HG02884 (cell line): Measurements from ENCODE around the gene RGCC.
"Not testable (repeated sequence)": the region's sequence is repeated elsewhere in the genome, so short reads cannot be mapped to it uniquely, and the experiment has no call there.

Experiments
- ATAC-seq: cut with Tn5 transposase; IDR thresholded peaks from one replicate; pipeline ENCODE4 v1.9.1; 2021; ENCODE audit warnings: mild to moderate bottlenecking, moderate library complexity; ENCODE audit not compliant: unreplicated experiment

Gene RGCC

DNA sequence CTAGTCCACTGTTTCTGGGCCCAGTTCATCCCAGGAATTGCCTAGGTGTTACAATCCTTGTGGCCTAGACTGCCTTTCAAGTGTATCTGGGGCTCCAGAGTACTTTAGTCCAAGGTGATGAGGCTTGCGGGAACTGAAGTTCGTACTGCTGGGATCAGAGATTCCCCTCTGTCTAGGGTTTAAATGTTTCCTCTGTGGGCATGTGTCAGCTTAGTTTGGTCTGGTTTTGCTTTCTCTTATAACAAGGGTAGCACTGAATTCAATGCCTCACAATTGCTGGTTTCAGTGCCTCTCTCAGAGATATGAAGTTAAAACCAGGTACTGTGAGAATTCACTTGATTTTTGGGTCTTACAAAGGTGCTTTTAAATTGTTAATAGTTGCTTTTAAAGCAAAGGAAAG, 30.8 kb downstream of the RGCC start:
- ATAC-seq = no peak

GRCh38 chr13:41490371-41491015, 33.1 kb downstream of the RGCC start:
- ATAC-seq = no peak

DNA sequence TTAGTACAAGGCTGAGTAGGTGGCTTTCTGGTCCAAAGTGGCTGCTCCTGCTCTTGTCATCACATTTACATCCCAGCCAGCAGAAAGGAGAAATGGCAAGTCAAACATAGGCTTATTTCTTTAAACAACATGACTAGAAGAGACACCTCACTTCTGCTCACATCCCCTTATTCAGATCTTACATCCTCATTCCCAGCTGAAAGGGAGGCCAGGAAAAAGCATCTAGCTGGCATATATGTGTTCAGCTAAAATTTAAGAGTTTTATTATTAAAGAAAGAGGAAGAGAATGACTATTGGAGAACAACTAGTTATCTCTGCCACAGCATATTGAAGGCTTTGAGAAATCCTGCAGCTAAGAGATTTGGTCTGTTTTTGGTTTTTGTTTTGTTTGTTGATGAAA, 34.1 kb downstream of the RGCC start:
- no peak for ATAC-seq

DNA sequence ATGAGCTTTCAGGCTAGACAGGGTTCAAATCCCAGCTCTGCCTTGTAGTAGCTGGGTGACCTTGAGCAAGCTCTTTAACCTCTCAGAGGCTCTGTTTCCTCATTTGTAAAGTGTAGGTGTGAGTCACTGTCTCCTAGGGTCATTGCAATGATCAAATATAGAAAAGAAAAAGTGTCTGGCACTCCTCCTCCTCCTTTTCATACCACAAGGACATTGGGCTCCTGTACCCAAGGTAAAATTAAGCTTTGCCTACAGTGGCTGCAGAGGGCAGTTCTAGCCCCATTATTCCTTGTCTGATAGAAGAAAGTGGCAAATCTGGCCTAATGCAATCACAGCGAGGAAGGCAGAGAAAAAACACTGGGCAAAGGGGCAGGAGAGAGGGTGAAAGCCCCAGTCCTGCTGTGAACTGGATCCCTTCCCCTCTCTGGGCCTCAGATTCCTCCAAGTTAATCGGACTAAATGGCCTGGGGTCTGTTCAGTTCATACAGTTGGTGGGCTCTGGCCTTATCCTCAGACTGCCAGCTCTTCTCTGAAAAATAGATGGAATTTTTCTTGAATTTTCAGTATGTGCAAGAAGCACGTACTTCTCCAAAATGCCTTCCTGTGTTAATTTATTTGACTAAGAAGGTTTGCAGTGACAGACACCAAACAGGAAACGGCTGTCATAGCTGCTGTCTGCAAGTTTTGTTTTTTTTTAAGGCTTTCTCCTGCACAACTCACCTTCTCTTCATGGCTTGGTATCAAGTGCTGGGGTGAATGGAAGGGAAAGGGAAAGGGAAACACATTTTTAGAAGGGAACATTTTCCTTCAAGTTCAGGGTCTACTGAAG, 35.3 kb downstream of the RGCC start:
- ATAC-seq = peak; percentile 52

DNA sequence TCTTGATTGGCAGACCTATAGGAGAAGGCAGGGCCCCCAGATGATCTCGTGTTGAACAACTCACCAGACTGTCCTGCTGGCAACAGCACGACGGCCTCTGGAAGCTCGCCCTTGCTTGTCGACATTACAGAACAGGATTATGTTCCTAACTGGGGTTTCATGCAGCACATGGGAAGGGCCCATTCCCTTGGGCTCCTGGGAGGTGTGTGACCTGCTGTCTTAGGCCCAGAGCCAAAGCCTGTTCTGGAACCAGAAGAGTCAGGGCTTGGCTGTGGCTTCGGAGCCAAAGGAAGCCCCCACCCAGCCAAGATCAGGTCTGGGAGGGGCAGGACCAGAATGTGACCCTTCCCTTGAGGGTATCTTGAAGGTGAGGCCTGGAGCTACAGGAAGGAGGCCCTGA, 36.9 kb downstream of the RGCC start:
- no peak for ATAC-seq

GRCh38 chr13:41495044-41495443, 37.7 kb downstream of the RGCC start:
- ATAC-seq = no peak

- ATAC-seq = no peak
These were observed 39.3 kb downstream of the RGCC start for GRCh38 chr13:41496420-41497234.

GRCh38 chr13:41497436-41497835, 40.1 kb downstream of the RGCC start:
- ATAC-seq = no peak

- ATAC-seq = no peak
These were observed 42.1 kb downstream of the RGCC start for GRCh38 chr13:41499452-41499851.

- ATAC-seq = no peak
These were observed 43.2 kb downstream of the RGCC start for GRCh38 chr13:41500511-41500910.

- ATAC-seq = no peak
These were observed 43.9 kb downstream of the RGCC start for GRCh38 chr13:41501281-41501680.

DNA sequence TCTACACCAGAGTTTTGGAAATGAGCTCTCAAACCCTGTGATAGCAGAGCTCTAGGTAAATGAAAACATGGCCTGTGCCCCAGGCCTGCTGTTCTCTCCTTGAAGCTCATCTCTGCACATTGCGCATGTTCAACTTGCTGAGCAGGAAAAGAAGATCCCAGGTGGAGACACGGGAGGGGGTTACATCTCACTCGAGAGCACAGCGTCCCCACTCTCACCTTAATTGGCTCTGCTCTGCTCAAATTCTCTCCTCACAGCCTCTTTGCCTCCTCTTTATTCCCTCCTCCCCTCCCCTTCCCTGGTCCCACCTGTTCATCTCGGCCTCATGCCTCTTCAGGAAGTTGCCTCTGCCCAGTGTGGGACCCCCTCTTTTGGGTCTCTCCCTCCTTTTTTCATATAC, 44.7 kb downstream of the RGCC start:
- ATAC-seq = no peak

GRCh38 chr13:41502673-41503072, 45.3 kb downstream of the RGCC start:
- peak; percentile 61 for ATAC-seq

DNA sequence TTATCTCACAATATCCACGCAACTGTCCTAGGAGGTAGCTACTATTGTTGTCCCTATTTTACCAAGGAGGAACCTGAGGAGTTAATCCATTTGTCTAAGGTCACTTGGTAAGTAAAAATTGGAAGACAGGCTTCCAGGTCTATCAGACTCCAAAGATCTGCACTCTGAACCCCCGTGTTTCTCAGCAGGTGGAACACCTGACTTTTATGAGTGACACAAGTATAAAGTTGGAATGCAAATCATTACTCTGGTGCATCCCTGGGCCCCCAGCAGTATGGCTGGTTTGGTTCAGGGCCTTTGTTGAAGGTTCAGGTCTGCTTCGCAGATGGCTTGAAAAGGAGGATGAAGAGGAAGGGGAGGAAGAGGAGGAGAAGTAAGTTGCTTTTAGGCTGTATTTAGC, 46.0 kb downstream of the RGCC start:
- no peak for ATAC-seq

DNA sequence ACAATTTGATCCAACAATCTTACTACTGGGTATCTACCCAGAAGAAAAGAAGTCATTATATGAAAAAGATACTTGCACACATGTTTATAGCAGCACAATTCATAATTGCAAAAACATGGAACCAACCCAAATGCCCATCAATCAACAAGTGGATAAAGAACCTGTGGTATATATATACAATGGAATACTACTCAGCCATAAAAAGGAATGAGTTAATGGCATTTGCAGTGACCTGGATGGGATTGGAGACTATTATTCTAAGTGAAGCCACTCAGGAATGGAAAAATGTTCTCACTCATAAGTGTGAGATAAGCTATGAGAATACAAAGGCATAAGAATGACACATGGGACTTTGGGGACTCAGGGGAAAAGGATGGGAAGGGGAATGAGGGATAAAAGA, 47.3 kb downstream of the RGCC start:
- not testable (repeated sequence) for ATAC-seq

DNA sequence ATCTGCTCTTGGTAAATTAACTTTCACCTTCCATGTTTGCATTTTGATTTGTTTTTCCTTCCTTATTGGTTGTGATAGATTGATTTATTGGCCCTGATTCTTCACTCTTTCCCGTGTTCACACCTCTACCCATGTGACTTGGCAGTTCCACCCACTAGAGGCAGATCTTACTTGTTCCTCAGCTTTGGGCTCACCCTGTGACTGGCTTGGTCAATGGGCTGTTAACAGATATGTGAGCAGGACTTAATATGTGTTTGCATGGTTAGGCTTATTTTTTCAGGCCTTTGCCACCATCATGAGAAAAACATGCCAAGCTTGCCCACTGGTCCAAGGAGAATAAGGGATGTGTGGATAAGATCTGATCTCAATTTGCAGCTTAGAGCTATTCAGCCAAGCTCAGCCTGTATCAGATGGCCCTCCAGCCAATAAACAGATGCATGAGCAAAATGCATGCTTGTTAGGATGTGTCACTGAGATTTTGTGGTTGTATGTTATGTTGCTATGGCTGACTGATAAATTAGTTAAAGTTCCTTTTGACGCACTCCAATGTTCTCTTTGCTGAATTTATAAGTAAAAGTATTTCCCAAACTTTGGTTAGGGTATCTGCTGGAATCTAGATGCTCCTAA, 48.0 kb downstream of the RGCC start:
- ATAC-seq = no peak

GRCh38 chr13:41506312-41506711, 49.0 kb downstream of the RGCC start:
- no peak for ATAC-seq

DNA sequence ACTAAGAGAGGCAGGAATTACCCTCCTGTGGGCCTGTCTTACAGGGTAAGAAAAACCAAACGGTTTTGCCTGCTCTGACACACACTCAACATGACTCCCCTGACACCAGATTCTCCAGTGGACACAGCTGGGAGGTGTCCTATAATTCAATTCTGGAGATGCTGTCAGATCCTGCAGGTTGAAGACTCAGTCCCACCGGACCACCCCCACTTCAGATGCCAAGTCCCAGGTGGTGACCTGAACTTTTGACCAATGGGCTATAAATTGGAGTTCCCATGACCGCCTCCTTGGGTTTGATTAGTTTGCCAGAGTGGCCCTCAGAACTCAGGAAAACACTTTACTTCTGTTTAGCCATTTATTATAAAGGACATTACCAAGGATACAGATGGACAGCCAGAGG, 52.6 kb downstream of the RGCC start:
- no peak for ATAC-seq

GRCh38 chr13:41511827-41512226, 54.5 kb downstream of the RGCC start:
- no peak for ATAC-seq

DNA sequence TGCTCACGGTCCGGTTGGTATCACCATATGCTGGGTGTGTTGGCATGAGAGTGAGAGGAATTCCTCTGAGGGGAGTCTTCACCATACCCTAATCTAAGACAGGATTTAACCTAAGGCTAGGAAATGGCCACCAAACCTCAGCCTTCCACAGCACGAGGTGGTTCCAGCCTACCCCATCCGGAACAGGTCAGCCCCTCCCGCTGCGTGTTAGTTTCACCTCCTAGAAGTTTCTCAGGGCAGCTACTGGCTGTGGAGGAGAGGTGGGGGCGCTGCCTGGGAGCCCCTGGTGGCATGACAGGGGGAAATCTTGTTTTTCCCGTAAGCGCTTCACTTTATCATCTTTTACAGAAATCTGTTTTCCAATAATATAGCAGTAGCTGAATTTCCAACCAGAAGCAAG, 55.1 kb downstream of the RGCC start:
- no peak for ATAC-seq

- ATAC-seq = no peak
These were observed 56.2 kb downstream of the RGCC start for GRCh38 chr13:41513600-41513999.
